ENCODE data around the gene OPALIN.

Gene OPALIN

GRCh38 chr10:96380821-96381220, 22.0 kb upstream of the OPALIN start:
- TF ChIP-seq REST (IDR thresholded peaks at IDR 0.05; ENCODE audit: insufficient read depth in 1 of 2, low read depth in 2 of 2, low read length in 2 of 2): no peak
- no peak for TF ChIP-seq FOXP2 (optimal IDR thresholded peaks at IDR 0.05; ENCODE audit: borderline replicate concordance, extremely low read depth, extremely low read length, insufficient read depth)
- no peak for TF ChIP-seq SIN3A (IDR thresholded peaks at IDR 0.05; ENCODE audit: borderline replicate concordance, insufficient read depth, low read length)
- TF ChIP-seq TAF1 (IDR thresholded peaks at IDR 0.05; ENCODE audit: borderline replicate concordance, insufficient read depth, low read length): no peak
- no peak for TF ChIP-seq POLR2AphosphoS5 (IDR thresholded peaks at IDR 0.05; ENCODE audit: low read depth, low read length)

GRCh38 chr10:96379758-96380157, 21.0 kb upstream of the OPALIN start:
- no peak for TF ChIP-seq FOXP2 (optimal IDR thresholded peaks at IDR 0.05; ENCODE audit: borderline replicate concordance, extremely low read depth, extremely low read length, insufficient read depth)
- no peak for TF ChIP-seq POLR2AphosphoS5 (IDR thresholded peaks at IDR 0.05; ENCODE audit: low read depth, low read length)
- no peak for TF ChIP-seq TAF1 (IDR thresholded peaks at IDR 0.05; ENCODE audit: borderline replicate concordance, insufficient read depth, low read length)
- TF ChIP-seq REST (IDR thresholded peaks at IDR 0.05; ENCODE audit: insufficient read depth in 1 of 2, low read depth in 2 of 2, low read length in 2 of 2): no peak
- TF ChIP-seq SIN3A (IDR thresholded peaks at IDR 0.05; ENCODE audit: borderline replicate concordance, insufficient read depth, low read length): no peak

GRCh38 chr10:96378741-96379140, 19.9 kb upstream of the OPALIN start:
- TF ChIP-seq REST (IDR thresholded peaks at IDR 0.05; ENCODE audit: insufficient read depth in 1 of 2, low read depth in 2 of 2, low read length in 2 of 2) (no peak), TAF1 (IDR thresholded peaks at IDR 0.05; ENCODE audit: borderline replicate concordance, insufficient read depth, low read length) (no peak), SIN3A (IDR thresholded peaks at IDR 0.05; ENCODE audit: borderline replicate concordance, insufficient read depth, low read length) (no peak), POLR2AphosphoS5 (IDR thresholded peaks at IDR 0.05; ENCODE audit: low read depth, low read length) (no peak), FOXP2 (optimal IDR thresholded peaks at IDR 0.05; ENCODE audit: borderline replicate concordance, extremely low read depth, extremely low read length, insufficient read depth) (no peak)

GRCh38 chr10:96377816-96378294, 19.1 kb upstream of the OPALIN start:
- TF ChIP-seq REST (IDR thresholded peaks at IDR 0.05; ENCODE audit: insufficient read depth in 1 of 2, low read depth in 2 of 2, low read length in 2 of 2): no peak
- TF ChIP-seq POLR2AphosphoS5 (IDR thresholded peaks at IDR 0.05; ENCODE audit: low read depth, low read length): no peak
- no peak for TF ChIP-seq SIN3A (IDR thresholded peaks at IDR 0.05; ENCODE audit: borderline replicate concordance, insufficient read depth, low read length)
- TF ChIP-seq TAF1 (IDR thresholded peaks at IDR 0.05; ENCODE audit: borderline replicate concordance, insufficient read depth, low read length): no peak
- TF ChIP-seq FOXP2 (optimal IDR thresholded peaks at IDR 0.05; ENCODE audit: borderline replicate concordance, extremely low read depth, extremely low read length, insufficient read depth): no peak

- TF ChIP-seq FOXP2 (optimal IDR thresholded peaks at IDR 0.05; ENCODE audit: borderline replicate concordance, extremely low read depth, extremely low read length, insufficient read depth) (no peak), SIN3A (IDR thresholded peaks at IDR 0.05; ENCODE audit: borderline replicate concordance, insufficient read depth, low read length) (no peak), TAF1 (IDR thresholded peaks at IDR 0.05; ENCODE audit: borderline replicate concordance, insufficient read depth, low read length) (no peak), REST (IDR thresholded peaks at IDR 0.05; ENCODE audit: insufficient read depth in 1 of 2, low read depth in 2 of 2, low read length in 2 of 2) (no peak), POLR2AphosphoS5 (IDR thresholded peaks at IDR 0.05; ENCODE audit: low read depth, low read length) (no peak)
Measured at GRCh38 chr10:96376483-96376882, 17.7 kb upstream of the OPALIN start.
